T-helper 2 cell treated with Interferon-gamma antibody and Interleukin-4, amounts not matched to agents 100 ng/mL and 5 ng/mL, for 36 hours (primary cell): ENCODE measurements around the gene TBC1D32. TPM values are rescaled to one million over a fixed set of nuclear protein-coding genes. Genes with fewer than 3 reads are reported as not detected.

Source experiments
- intact Hi-C: fragments of 100-400 bp; cut with micrococcal nuclease; formaldehyde crosslinking; loops from one replicate; pipeline ENCODE4 v1.15.1; 2023
- total RNA-seq: library from RNA; stranded (reverse); gene quantifications from 2 replicates; pipeline ENCODE4 v1.2.3, GENCODE V29; 2022

TBC1D32 gene
- total RNA-seq, 1 donor from 2014 or later = 11.0 TPM

DNA sequence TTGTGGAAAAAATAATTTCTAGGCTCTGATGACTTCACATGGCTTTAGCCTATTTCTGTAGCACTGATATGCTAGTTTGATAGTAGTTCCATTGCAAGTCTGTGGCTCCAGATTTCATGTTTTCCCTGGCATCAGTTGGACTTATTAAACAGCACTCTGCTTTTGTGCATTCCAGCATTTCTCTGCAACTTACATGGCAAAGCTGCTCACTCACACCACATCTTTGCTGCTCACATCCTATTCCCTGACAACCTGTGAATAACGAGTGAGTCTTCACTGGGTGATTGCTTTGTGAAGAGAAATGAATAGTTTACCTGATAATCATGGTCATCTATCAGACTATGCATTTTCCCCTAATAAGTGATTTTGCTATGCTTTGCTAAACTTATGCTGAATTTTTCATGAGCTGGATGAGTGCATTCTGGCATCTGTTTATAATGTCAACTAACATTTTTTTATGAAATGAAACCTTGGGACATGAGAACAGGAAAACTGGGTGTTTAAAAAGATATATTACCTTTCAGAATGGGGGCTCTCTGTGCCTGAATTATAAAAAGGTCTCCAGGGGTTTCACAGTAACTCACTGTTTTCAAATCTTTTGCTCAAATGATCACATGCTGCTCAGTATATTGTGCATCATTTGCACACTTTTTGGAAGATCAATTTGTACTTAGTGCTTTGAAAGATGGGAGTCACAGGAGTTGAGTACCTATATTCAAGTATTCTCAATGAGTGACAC is 301.8 kb downstream of the TBC1D32 start:
- intact Hi-C loops = no loop called here

Other genes starting within 250 kb of the TBC1D32 start
- 0.07 TPM in 1 of 2 replicates, not detected in the other for gene GJA1, start 101.2 kb upstream of the TBC1D32 start, total RNA-seq